HG03521 (cell line): ENCODE measurements around the gene GPR119.
A peak's percentile ranks its signal among the peaks of the same experiment; 100 is the strongest.
"Not testable (repeated sequence)": the region's sequence is repeated elsewhere in the genome, so short reads cannot be mapped to it uniquely, and the experiment has no call there.

Source experiments
- ATAC-seq: cut with Tn5 transposase; IDR thresholded peaks from one replicate; pipeline ENCODE4 v1.9.1; 2021; ENCODE audit warnings: mild to moderate bottlenecking, moderate library complexity; ENCODE audit not compliant: unreplicated experiment

Gene GPR119

DNA sequence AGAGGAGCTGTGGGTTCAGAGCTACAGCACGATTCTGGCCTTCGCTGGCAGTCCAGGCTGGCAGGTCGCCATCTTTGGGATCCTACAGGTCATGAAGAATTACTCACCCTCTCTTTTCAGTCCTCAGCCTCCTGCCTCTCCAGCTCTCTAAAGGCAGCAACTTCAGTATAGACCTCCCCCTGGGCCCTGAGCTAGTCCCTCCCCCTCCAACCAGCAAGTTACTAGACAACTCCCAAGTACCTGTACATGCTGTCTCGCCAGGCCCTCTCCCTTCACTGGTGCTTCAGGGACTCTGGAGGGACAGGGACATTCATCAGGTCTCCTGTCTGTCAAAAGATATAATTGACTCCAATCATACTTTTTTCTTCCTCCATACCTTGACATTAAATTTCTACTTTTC is at the start of gene GPR119:
Gene GPR119, minus strand, starts transcription at position 155 of the 400 bp plus-strand sequence. CDS start 227 bp downstream, outside the sequence.
- no peak for ATAC-seq

DNA sequence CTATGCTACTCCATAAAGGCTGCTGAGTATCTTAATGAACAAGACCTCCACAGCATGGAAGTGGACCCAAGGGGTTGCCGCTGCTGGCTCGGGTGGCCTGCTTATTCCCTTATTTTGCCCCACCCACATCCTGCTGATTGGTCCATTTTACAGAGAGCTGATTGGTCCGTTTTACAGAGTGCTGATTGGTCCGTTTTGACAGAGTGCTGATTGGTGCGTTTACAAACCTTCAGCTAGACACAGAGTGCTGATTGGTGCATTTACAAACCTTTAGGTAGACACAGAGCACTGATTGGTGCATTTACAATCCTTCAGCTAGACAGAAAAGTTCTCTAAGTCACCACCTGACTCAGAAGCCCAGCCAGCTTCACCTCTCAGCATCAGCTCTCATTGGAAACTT is 43.8 kb upstream of the GPR119 start:
- not testable (repeated sequence) for ATAC-seq

DNA sequence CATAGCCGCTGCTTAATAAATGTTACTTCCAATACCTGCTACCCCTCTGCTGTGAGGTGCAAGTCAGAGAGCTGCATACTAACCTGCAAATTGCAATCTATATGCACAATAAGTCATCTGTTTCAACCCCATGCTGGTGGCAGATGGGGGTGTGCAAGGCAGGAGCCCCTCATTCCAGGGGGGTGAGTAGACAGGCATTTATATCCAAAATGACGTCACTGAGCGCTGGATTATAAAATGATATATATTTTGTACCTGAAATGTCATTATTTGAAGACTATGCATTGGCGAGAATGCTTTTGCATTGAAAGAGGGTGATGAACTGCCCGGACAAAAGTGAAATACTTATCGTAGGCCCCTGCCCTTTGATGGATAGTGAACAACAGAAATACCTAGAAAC is 41.1 kb upstream of the GPR119 start:
- no peak for ATAC-seq

DNA sequence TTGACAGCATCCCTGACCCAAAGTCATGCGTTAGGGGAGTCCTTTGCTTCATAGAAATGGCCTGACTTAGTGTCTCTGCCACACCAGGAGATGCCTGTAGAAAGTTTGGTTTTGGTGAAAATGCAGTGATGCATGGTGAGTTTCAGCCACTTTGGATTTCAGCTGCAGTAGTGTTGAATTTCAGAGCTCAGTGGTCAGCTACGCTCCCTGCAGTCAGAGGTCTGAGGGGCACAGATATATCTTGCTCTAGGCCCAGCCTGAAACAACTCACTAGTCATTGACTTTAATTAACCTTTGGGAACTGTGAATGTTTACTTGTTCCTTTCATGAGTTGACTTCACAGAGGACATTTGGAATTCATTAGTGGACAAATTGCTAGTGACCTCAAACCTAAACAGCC is 33.8 kb upstream of the GPR119 start:
- no peak for ATAC-seq

DNA sequence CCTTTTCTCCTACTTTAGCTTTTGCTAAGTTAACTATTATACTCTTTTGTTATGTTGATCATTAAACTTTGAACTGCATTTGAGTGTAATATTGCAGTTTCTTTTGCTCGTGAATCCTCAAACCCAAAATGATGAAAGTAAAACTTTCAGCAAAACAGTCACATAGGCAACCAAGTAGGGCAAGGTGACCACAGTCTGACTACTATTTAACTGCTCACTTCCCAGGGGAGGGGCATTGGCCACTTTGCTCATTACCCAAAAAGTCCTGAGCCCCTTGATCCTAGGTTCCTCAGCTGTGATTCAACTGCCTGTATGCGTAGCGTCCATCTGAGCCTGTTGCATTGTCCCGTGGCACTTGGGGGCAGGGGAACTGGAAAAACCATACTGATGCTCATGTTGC is 33.3 kb upstream of the GPR119 start:
- no peak for ATAC-seq

DNA sequence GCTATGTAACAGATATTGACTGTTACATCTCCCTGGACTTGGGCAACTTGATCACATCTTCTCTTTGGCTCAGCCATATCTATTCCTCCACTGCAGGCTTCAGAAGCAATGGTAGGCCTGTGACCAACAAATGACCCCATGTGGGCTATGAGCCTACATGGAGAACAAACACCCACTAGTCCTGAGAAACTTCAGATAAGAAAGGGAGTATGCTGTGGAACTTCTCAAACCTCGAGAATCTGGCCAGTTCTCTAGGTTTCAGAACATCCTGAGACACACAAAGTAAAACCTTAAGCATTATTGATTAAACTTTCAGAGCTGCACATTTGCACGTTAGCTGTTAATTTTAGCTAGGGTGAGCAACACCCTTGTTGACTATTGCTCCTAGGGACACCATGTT is 32.6 kb upstream of the GPR119 start:
- ATAC-seq = no peak

DNA sequence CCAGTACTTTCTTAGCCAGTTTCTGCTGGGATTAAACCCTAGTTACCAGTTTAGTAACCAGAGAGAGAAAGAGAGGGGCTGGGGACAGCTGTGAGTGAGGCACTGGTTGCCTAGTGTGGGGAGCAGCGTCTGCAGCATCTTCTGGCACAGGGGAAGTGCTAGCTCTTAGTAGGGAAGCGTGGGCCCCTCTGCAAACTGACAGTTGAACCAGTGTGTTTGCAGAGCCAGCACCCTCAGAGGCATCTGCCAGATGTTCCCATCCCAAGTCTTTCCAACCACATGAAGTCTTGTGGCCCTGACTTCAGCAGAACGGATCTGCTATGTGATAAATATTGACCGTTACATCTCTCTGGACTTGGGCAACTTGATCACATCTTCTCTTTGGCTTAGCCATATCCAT is 31.3 kb upstream of the GPR119 start:
- ATAC-seq = no peak

DNA sequence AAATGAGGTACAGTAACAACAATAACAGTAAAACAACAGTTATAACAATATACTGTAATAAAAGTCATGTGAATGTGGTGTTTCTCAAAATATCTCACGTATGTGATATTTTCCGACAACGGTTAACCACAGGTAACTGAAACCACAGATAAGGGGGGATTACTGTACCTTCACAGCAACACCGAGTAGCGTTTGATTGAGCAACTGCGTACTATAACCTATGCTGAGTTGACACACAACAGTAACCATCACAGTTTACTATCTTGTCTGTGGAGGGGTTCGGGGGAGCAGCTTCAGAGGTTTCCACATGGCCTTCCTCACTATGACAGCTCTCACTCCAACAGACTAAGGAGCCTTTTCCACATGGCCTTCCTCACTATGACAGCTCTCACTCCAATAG is 29.7 kb upstream of the GPR119 start:
- ATAC-seq = no peak

DNA sequence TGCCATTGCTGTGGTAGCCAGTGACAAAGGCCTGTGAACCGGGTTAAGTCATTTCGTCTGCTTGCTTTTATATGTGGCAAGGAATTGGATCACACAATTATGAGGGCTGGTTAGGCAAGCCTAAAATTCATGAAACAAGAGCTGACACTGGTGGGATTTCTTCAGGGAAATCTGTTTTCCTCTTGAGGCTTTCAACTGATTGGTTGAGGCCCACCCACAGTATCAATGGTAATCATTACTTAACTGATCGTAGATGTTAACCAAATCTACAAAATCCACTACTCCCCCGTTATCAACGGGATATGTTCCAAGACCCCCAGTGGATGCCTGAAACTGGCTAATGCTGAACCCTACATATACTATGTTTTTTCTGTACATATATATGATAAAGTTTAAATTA is 29.3 kb upstream of the GPR119 start:
- ATAC-seq = no peak

DNA sequence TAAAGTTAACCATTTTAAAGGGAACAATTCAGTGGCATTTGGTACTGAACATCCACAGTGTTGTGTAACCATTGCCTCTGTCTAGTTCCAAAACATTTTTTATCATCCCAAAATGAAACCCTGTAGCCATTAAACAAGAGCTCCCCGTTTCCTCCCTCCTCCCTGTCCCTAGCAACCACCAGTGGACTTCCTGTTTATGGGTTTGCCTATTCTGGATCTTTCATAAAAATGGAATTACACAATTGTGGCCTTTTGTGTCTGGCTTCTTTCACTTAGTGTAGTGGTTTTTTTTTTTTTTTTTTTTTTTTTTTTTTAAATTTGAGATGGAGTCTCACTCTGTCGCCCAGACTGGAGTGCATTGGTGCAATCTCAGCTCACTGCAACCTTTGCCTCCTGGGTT is 27.9 kb upstream of the GPR119 start:
- no peak for ATAC-seq

DNA sequence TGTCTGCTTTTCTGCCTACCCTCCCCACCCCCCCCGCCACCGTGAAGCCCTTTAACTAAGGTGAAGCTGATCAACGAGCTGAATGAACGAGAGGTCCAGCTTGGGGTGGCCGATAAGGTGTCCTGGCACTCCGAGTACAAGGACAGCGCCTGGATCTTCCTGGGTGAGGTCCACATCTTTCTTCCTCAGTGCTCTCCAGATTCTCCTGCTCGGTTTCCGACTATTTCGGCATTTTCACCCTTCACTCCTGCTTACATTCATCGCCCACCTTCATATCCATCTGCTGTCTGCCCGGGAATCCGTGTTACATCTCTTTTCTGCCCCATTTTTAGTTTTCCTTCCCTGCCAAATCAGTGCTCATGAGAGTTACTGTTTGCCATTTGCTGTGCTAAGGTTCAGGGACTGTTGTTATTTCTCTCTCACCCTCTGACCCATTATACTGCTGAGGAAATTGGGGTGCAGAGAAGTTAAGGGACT is 16.8 kb upstream of the GPR119 start:
- ATAC-seq = no peak

DNA sequence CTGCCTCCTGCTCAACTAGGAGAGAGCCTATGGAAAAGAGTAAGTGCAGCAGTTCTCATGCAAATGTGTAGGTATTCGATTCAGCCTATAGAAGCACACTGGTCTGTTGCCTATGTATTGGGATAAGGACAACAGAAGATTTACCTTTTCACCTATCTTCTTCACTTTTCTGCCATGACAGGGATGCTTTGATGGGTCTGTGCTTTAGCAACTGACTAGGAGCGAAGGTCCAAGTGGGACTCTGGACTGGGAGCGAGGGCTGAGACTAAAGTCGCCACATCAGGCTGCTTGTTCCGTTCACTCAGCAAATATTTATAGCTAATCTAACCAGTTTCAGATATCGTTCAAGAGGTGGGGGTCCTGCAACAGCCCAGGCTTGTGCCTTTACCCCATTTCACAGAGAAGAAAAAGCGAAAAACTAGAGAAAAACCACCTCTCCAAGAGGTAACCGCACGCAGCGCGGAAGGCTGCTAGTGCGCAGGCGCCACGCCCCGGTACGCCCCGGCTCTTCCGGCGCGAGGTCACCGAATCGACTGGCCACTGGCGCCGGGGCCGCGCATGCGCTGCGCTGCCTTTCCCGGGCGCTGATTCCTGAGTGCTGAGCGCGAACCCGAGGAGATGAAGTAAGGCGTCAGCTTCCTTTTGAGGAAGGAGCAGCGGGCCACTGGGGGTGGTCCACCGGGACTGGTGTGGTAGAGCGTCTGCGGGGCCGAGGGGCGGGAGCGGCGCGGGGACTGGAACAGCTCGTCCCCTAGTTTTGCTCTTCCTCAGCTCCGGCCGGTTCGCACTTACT is 16.1 kb upstream of the GPR119 start, which contains the start of gene RBMX2:
Gene RBMX2, plus strand, starts transcription at position 573 of the 793 bp plus-strand sequence. Its CDS starts 46 bp downstream, at position 619.
- peak; percentile 92 for ATAC-seq

DNA sequence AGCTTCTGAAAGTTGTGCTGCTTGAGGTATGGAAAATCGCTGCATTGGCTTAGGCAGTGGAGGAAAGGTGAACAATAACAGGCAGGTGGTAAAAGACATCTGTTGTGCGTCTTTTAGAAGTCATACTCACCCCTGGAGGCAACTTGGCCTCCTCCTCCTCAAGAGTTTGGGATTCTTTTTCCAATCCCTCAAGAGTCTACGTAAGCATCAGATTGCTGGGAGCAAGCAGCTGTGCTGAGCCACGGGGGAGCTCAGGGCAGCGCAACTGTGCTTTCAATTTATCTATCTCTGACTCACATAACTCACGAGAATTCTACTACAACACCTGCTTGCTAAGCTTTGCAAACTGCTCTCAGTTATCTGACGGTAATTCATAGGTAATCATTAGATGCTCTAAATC is 9.9 kb upstream of the GPR119 start:
- no peak for ATAC-seq

DNA sequence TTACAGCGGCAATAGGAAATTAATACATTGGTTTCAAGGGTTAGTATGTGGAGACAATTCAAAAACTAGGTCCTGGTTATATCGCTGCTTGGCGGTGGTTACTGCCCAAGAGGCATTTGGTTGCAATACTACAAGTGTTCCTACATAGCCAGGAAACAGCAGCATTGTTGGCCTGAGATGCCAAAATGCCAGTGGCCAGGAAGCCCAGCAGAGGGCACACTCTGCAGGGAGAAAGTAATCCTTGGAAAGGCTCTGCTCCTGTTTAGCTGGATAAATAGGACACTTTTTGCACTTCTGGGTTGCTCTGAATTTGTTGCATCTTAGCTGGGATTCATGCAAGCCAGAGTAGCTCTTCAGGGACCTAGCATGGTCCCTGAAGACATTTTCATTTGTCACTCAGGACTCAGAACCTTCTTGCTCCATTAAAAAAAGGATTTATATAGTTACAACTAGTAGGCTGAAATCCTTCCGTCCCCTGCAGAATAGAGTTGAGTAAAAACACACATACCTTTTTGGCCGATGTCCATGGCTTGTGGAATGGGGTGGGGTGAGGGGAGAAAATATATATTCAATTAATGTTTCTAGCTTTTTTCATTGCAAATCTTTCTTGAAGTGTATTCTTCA is 8.1 kb upstream of the GPR119 start:
- ATAC-seq = no peak

DNA sequence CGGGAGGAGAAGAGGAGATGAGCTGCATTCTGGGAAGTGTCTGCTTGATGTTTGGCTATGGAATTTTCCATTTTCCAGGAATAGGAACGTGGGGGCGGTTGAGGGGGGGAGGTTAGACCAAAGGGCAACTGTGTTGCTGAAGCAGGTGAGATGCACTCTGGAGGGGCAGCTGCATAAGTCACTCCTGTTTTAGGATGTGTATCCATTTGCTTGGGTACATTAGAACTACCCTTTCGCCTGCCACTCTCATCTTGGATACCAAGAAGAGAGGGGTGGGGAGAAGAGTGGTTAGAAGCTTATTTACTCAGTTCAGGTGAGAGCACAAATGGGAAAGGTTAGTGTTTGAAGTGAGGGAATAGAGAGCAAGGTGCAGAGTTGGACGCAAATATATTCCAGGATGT is 934 bp upstream of the GPR119 start:
- ATAC-seq = no peak

DNA sequence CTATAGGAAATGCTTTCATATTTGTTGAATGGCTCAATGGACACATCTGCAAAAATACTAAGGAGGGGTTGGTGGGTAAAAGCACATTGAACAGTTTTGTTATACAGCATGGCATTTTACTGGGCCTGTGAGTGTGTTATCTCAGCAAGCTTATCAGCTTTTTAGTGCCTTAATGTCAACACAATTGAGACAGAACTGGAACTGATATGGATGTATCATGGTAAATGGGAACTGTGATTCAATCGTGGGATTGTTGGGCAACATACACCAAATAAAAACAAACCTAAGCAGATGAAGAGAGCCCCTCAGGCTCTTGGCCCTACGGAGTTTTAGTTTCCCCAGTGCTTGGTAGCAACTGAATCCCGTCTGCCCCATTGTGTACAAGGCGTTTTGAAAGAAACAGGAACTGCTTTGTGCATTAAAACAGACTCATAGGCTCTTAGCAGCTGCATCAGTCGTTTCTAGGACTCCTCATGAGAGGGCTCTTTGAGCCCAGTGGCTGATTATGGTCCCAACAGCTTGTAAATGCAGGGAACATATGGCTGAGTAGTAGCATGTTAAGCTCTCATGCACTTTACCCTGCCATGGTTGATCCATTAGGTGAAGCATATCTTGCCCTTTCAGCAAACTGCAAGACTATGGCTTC is 7.3 kb downstream of the GPR119 start:
- no peak for ATAC-seq

DNA sequence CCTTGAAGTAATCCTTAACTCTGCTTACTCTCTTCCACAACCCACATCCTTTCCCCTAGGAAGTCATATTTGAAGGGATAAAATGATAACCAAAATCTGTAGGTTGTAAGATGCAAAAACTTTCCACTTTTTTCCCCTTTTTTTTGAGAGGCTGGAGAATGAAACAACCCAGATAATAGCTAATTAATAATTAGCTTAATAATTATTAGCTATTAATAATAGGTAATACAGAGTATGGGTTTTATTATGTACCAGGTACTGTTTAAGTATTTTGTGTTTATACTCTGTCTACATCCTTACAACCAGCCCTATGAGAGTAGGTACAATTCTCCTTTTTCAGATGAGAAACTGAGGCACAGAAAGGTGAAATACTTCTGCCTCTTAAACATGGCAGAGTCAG is 9.4 kb downstream of the GPR119 start:
- ATAC-seq = no peak

DNA sequence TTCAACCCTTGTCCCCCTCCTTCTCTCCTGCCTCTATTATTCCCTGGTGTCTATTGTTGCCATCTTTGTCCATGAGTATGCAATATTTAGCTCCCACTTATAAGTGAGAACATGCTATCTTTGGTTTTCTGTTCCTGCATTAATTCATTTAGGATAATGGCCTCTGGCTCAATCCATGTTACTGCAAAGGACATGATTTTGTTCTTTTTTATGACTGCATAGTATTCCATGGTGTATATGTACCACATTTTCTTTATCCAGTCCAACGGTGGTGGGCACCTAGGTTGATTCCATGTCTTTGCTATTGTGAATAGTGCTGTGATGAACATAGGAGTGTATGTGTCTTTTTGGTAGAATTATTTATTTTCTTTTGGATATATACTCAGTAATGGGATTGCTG is 33.4 kb downstream of the GPR119 start:
- not testable (repeated sequence) for ATAC-seq

DNA sequence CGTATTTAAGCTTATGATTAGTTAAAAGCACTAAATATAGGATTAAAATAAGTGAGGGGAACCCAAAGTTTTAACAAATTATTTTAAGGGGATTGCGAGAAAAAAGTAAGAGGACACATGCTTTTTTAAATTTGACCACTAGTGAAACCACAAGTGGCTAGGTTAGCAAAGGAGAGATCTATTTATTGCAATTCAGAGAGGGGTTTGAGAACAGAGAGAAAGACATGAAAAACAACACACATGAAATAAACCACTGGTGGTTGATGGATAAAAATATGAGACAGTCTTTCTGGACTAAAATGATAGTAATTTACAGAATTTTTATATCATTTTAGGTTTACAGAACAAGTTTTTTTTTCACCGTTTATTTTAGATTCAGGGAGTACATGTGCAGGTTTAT is 33.9 kb downstream of the GPR119 start:
- no peak for ATAC-seq

DNA sequence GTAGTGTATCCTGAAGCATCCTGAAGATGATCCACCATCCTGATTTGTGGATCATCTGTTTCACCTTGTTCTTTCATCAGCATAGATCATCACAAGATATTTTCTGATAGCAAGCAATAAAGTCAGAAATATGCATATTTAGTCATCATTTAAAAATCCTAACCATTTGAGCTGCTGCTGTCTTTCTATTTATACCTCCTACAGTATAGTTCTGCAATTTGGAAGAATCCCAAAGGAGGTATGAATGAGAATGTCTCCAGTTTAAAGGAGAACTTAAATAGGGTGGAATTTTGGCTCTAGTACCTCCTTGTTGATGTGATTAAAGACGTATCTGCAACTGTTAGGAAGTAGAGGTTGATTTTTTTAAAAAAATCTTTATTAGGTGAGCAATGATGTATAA is 38.2 kb downstream of the GPR119 start:
- no peak for ATAC-seq

DNA sequence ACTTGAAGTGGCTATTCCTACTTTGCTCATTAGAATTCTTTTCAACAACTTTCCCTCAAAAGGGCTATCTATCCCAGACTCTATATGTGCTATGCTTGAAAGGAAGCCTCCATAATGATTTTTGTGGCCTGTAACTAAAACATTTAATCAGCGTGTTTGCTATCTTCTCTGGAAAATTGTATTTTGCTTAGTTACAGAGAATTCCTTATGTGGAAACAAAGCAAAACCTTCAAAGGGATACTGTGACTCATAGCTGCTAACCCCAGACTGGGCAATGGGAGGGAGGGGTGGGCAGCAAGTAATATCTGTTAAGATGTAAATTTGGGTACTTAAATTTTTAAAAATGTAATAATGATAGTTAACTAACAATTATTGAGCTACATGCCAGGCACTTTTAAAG is 42.1 kb downstream of the GPR119 start:
- ATAC-seq = no peak

DNA sequence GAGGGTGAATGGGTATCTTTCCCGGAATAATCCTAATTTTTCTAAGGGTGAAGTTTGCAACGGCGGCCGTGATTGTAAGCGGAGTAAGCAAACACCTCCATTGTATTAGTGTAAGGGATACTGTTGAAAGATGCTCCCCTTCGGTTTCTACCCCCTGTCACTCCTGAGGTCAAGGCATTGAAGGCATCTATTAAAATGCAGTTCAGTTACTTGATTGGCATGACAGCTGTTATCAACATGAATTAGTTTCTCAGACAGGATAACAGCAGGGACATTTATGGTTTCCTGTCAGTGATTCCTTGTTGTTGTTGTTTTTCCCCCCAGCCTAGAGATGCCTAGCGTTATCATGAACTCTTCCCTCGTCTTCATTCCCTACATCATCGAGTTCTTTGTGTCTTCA is 45.2 kb downstream of the GPR119 start:
- ATAC-seq = no peak
